HG03280 (cell line): Measurements from ENCODE around the gene PRDX3.
A peak's percentile ranks its signal among the peaks of the same experiment; 100 is the strongest.
"Not testable (repeated sequence)": the region's sequence is repeated elsewhere in the genome, so short reads cannot be mapped to it uniquely, and the experiment has no call there.

Source experiments
- ATAC-seq: cut with Tn5 transposase; IDR thresholded peaks from one replicate; pipeline ENCODE4 v1.9.1; 2021; ENCODE audit warnings: mild to moderate bottlenecking, moderate library complexity; ENCODE audit not compliant: unreplicated experiment

Gene PRDX3

DNA sequence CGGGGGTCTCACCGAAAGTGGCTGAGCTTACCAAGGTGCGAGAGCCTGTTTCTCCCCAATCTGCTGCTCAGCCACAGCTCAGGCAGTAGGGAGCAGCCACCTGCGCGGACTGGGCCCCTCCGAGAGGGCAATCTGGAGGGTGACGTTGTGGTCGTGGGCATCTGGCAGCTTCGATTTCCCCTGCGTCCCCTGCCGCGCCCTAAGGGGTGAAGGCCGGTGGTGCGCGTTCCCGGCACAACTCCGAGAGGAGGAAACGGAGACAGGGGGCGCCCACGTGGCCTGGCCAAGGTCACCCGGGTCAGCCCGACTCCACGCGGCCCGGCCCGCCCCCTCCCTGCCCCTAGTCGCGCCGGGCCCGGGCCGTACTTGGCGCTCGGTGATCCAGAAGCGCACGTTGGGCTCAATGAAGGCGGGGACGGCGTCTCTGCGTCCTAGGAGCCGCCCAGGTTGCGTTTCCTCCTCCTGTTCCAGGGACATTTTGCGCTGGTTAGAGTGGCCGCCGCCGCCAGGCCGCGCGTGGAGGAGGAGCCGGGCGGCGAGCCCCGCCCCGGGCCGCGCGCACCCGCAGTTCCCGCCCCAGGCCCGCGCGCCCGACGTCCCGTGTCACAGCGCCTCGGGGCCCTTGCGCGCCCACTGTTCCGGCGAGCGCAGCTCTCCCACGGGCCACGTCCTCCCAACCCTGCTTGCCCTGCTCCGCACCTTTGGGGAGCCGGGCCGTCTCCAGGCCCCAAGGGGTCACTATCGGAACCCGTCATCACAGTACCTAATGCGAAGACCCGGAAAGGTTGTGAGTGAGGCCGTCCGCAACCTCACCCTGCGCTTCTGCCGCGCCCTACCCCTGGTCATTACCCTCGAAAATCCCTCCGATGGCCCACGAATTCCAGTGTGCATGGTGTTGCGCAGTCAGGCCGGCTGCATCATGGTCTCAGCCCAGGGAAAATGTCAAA lies 13.2 kb downstream of the PRDX3 start, which contains the start of gene SFXN4:
Gene SFXN4 (minus strand): TSS at position 544 of the 947 bp plus-strand sequence. CDS start 67 bp downstream, at position 477.
- ATAC-seq = peak; percentile 93

- no peak for ATAC-seq
Measured at GRCh38 chr10:119162452-119163092, 16.0 kb downstream of the PRDX3 start.

DNA sequence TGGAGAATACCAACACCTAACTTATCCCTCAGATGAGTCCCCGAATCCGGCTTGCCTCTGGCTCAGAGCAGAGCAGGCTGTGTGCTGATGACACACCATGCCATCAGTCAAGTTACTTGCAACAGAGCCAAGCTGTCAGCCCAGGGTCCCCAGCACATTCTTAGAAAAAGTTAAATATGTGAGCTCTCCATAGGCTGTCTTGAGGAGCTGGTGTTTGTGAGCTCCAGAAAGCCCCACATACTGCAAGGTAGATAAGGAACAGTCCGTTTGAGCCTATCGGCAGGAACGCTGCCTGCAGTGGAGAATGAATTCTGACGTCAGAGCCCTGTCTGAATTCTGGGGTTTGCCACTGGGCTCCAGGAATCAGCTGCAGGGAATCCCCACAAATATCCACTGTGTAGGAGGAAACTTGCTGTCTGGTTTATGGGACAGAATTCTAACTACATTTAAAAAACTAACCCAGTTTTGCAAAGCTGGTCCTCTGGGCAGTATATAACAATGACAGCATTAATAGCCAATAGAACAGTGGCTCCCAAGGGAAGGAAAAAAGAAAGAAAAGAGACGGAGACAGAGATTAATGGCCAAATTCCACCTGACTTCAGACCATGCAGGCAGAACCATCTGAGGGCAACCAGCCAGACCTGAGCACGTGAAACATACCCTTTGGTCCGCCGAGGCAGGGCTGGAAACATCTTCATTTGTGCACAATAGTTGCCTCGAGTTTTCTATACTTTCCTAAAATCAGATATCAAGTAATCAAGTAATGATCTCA lies 16.7 kb downstream of the PRDX3 start:
- no peak for ATAC-seq

DNA sequence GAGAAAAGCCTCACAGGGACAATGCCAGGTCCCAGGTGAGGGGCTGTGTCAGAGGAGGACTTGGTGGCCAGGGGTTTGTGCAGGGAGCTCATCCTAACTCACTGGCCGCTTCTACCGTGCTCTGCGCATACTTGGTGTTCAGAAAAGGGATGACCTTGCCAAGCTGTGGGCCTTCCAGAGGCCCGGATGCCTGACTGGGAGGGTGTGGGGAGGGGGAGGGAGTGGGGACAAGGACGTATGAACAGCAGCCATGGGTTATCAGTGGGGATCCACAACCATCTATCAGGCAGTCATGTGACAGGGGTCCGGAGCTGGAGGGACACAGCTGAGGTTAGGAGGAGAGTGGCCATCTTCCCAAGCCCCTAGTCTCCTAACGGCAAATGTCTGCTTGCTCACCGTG lies 19.3 kb downstream of the PRDX3 start:
- ATAC-seq = no peak

DNA sequence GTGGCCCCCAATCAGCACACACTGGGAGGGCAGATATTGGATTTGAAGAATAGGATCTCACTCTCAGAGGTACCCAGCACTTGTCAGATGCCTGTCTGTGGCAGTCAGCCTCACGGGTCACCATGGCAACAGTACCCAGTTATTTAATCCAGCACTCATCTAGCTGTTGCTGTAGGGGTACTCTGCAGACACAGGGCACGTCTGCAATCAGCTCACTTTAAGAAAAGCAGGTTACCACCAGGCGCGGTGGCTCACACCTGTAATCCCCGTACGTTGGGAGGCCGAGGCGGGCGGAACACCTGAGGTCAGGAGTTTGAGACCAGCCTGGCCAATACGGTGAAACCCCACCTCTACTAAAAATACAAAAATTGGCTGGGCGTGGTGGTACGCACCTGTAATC lies 25.0 kb downstream of the PRDX3 start:
- no peak for ATAC-seq

DNA sequence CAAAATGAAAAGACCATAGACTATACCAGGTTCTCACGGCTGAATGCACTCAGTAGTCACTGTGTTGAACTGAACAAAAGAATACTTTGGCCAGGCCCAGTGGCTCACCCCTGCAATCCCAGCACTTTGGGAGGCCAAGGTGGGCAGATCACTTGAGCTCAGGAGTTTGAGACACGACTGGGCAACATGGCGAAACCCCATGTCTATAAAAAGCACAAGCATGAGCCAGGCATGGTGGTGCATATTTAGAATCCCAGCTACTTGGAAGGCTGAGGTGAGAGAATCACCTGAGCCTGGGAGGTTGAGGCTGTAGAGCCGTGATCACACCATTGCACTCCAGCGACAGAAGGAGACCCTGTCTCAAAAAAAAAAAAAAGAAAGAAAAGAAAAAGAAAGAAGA lies 25.6 kb downstream of the PRDX3 start:
- no peak for ATAC-seq

GRCh38 chr10:119151601-119152000 lies 27.0 kb downstream of the PRDX3 start:
- ATAC-seq = not testable (repeated sequence)

DNA sequence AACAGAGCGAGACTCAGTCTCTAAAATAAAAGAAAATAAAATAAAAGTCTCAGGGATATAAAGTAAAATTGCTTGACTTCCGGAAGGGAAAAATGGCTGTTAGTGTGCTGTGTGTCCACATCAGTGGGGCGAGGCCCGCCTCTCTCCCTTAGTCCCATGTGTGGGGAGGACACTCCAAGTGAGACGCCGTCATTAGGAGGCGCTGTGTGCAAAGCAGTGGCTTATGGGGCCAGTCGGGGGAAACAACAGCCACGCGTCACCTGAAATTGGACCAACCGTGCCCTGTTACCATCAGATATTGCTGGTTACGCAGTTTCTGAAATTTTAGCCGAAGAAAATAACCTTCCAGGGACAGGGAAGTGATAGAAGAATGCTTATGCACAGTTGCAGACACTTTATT lies 28.9 kb downstream of the PRDX3 start:
- ATAC-seq = no peak

DNA sequence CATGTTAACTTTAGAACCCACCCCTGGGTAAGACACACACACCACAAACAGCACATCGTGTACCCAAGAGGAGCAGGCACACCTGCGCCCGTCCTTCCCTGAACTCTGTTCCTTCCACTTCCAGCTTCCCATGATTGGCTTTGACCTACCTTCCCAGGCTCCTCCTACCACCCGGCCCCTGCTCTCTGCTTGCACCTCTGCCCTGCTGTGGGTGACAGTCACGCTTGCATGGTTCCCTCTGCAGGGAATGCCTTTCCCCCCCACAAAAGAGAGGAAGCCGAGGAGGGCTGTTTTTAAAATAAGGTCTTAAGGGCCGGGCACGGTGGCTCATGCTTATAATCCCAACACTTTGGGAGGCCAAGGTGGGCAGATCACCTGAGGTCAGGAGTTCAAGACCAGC lies 29.5 kb downstream of the PRDX3 start:
- ATAC-seq = no peak

- ATAC-seq = no peak
Measured at GRCh38 chr10:119143657-119144056, 35.0 kb downstream of the PRDX3 start.

- no peak for ATAC-seq
Measured at GRCh38 chr10:119140603-119141245, 37.9 kb downstream of the PRDX3 start.

DNA sequence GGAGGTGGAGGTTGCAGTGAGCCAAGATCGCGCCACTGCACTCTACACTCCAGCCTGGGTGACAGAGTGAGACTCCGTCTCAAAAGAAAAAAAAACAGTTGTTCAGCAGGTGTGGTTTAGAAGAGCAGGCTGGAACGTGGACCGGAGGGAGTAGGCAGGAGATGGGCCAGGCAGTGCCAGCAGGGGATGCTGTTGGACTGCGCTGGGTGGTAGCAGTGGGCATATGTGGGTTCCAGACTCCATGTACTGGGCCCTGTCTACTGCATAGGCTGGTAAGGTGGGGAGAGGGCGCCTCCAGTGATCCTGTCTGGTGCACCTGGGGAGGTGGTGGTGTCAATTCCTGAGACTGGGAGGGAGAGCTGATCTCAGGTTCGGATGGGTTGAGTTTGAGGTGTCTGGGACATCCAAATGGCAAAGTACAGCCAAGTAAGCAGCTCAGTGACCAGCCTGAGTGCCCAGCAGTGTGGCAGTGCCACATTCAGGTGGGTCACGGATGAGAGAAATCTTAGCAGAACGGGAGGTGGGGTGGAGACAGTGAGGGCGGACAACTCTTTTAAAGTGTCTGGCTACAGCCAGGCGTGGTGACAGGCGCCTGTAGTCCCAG lies 39.0 kb downstream of the PRDX3 start:
- ATAC-seq = no peak

DNA sequence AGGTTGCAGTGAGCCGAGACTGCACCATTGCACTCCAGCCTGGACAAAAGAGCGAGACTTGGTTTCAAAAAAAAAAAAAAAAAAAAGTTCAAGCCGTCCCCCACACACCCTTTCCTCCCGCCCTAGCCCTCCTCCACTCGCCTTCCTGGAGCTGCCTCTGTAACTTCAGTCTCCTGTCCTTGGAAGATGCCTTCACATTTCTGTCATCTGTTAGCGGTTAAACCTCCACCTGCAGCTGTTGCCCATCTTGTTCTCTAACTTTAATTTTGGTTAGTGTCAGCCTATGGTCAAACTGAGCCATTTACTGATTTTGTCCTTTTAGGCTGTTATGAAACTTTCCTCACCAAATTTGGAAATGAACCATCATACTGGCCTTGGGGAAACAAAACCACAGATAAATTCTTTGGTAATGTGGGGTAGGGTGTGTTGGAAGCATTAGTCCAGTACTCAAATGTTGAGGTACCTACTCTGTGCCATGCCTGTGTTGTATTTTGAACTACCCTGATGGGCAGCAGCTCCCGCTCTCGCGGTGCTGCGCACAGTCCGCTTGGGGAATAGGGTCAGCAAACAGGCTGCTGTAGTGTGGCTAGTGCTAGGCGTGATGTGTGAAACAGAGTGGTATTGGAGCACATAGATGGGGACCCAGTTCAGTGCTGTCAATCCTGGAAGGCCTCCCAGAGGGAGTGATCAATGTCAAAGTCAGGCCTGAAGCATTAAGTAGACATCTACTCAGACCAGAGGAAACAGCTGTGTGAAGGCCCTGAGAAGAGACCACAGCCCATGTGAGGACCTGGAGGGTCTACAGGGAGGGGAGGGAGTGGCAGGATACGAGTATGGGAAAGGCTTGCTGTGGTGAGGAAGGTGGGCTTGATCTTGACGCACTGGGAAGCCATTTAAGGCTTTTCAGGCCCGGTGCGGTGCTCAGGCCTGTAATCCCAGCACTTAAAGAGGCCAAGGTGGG lies 40.0 kb downstream of the PRDX3 start:
- ATAC-seq = no peak

GRCh38 chr10:119137878-119138277 lies 40.7 kb downstream of the PRDX3 start:
- not testable (repeated sequence) for ATAC-seq

DNA sequence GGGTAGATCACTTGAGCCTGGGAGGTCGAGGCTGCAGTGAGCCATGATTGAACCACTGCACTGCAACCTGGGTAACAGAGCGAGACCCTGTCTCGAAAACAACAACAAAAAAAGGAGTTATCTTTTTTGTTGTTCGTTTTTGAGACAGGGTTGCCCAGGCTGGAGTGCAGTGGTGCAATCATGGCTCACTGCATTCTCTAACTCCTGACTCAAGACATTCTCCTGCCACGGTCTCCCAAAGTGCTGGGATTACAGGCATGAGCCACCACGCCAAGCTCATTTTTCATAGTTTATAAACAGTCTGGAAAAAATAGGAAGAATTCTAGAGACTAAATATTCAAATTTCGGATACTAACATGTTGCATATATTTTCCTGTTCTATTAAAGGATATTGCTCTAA lies 42.5 kb downstream of the PRDX3 start:
- no peak for ATAC-seq

GRCh38 chr10:119135513-119135881 lies 43.1 kb downstream of the PRDX3 start:
- ATAC-seq = no peak

DNA sequence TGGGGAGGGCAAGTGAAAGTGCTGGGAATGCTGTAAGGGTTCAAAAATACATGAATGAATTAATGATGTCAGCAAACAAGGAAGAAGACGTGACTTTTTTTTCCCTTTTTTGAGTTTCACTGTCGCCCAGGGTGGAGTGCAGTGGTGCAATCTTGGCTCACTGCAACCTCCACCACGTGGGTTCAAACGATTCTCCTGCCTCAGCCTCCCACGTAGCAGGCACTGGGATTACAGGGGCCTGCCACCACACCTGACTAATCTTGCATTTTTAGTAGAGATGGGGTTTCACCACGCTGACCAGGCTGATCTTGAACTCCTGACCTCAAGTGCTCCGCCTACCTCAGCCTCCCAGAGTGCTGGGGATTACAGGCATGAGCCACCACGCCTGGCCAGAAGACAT lies 44.7 kb downstream of the PRDX3 start:
- no peak for ATAC-seq

DNA sequence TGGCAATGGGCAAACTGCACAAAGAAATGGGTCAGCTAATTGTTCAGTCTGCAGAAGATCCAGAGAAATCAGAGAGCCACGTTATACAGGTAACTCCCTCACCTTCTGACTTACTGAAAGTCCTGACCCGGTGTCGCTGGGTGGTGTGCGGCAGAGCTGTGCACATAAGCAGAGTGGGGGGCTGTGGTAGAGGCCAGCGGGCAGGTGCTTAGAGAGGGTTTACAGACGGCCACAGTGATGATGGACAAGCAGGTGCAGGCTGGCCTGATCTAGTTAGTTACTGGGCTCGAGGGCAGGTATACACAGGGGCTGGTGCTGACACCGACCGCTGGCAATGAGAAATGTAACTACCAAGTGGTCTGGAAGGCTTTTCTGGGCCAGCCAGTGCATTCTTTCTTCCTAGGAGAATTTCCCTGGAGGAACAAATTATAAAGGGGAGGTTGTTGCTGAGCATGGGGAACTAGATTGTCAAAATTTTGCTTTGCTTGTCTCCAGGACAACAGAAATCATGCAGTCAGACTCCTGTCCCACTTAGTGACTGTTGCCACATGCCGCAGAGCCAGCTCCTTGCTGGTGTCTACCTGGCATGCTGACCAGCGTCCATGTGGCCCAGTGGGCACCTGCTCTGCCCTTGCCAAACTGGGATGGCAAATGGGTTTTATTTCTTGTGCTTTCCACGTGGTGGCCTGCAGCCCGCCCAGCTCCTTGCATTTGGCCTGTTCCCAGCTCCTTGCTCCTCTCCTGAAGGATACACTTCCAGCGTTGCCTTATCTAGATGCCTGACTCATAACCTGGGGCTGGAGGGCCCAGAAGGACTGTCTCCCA lies 45.9 kb downstream of the PRDX3 start:
- ATAC-seq = no peak
